ENCODE results near the gene ACSL3.
"Not testable (repeated sequence)": the region's sequence is repeated elsewhere in the genome, so short reads cannot be mapped to it uniquely, and the experiment has no call there.

The ACSL3 gene

GRCh38 chr2:222979484-222979883 is 118.6 kb downstream of the ACSL3 start:
- no peak for DNase-seq

- DNase-seq, result peak; percentile 31 to 61
These were observed 121.4 kb downstream of the ACSL3 start for GRCh38 chr2:222982010-222982908.

- DNase-seq, result no peak
These were observed 122.1 kb downstream of the ACSL3 start for GRCh38 chr2:222982909-222983265.

GRCh38 chr2:222984908-222985307 is 124.1 kb downstream of the ACSL3 start:
- DNase-seq, result no peak

- no peak for DNase-seq
These were observed 128.6 kb downstream of the ACSL3 start for GRCh38 chr2:222989431-222989830.

GRCh38 chr2:222990206-222990605 is 129.4 kb downstream of the ACSL3 start:
- not testable (repeated sequence) for DNase-seq

GRCh38 chr2:222992137-222992536 is 131.3 kb downstream of the ACSL3 start:
- no peak for DNase-seq
